Liver (tissue), 3 donors: ENCODE measurements around the gene ZDHHC23.

ENCODE experiments used
- EGR1 ChIP-seq, 2 donors: IDR thresholded peaks; 2 replicates each; pipeline ENCODE4 v1.6.1; 2016 to 2018; ENCODE audit warnings: antibody characterized with exemption in 2 of 2, low read depth in 2 of 2
- FOXA2 ChIP-seq: IDR thresholded peaks from 2 replicates; pipeline ENCODE4 v1.6.1; 2016; ENCODE audit warnings: antibody characterized with exemption
- GABPA ChIP-seq, 2 donors: IDR thresholded peaks in 1 of 2; conservative IDR thresholded peaks in 1 of 2; 2 replicates each; pipeline ENCODE4 v1.6.1; 2016; ENCODE audit warnings: antibody characterized with exemption in 2 of 2, mild to moderate bottlenecking in 1 of 2, moderate library complexity in 1 of 2
- REST ChIP-seq: IDR thresholded peaks from 2 replicates; pipeline ENCODE4 v1.6.1; 2016; ENCODE audit warnings: antibody characterized with exemption, mild to moderate bottlenecking
- SP1 ChIP-seq: IDR thresholded peaks from 2 replicates; pipeline ENCODE4 v1.6.1; 2018; ENCODE audit warnings: antibody characterized with exemption, mild to moderate bottlenecking
- TAF1 ChIP-seq: conservative IDR thresholded peaks from 2 replicates; pipeline ENCODE4 v1.6.1; 2016; ENCODE audit warnings: antibody characterized with exemption, mild to moderate bottlenecking
- YY1 ChIP-seq: IDR thresholded peaks from 2 replicates; pipeline ENCODE4 v1.6.1; 2016; ENCODE audit warnings: antibody characterized with exemption, mild to moderate bottlenecking
- TF ChIP-seq, protein P1 (sequence below): fragments of 150-350 bp; IDR thresholded peaks from 2 replicates; pipeline ENCODE4 v1.5.1; 2017; ENCODE audit warnings: improper control_type of control experiment, low read depth, low read length; ENCODE audit not compliant: missing input control
- TF ChIP-seq, protein P2 (sequence below): IDR thresholded peaks from 2 replicates; pipeline ENCODE4 v1.6.1; 2016; ENCODE audit warnings: antibody characterized with exemption
- donor health status: healthy.
- donor health status: healthy.

DNA sequence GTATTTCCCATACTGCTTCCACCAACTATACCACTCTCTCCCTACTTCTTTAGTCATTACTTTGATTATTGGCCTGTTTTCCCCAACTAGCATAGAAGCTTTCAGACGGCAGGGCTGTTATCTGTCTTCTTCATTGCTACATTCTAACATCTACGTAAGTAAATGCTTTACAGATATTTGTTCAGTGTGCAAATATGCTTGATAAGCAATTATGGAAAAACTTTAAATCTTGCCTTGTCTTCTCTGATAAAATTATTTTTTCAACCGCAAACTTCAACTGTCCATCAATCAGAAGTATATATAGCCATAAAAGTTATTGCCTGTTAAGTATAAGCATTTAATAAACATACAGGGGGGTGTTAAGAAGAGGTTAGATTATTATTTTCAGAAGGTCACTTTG is 35.7 kb downstream of the ZDHHC23 start:
- TF ChIP-seq, protein P1, sequence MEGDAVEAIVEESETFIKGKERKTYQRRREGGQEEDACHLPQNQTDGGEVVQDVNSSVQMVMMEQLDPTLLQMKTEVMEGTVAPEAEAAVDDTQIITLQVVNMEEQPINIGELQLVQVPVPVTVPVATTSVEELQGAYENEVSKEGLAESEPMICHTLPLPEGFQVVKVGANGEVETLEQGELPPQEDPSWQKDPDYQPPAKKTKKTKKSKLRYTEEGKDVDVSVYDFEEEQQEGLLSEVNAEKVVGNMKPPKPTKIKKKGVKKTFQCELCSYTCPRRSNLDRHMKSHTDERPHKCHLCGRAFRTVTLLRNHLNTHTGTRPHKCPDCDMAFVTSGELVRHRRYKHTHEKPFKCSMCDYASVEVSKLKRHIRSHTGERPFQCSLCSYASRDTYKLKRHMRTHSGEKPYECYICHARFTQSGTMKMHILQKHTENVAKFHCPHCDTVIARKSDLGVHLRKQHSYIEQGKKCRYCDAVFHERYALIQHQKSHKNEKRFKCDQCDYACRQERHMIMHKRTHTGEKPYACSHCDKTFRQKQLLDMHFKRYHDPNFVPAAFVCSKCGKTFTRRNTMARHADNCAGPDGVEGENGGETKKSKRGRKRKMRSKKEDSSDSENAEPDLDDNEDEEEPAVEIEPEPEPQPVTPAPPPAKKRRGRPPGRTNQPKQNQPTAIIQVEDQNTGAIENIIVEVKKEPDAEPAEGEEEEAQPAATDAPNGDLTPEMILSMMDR: no peak
- TF ChIP-seq TAF1: no peak
- TF ChIP-seq REST: no peak
- TF ChIP-seq, protein P2, sequence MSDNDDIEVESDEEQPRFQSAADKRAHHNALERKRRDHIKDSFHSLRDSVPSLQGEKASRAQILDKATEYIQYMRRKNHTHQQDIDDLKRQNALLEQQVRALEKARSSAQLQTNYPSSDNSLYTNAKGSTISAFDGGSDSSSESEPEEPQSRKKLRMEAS: no peak
- TF ChIP-seq EGR1 (IDR thresholded peaks at IDR 0.05; ENCODE audit: low read depth in 2 of 2): no peak
- no peak for TF ChIP-seq GABPA (IDR thresholded peaks at IDR 0.05 in 1 of 2, conservative IDR thresholded peaks at IDR 0.05 in 1 of 2)
- TF ChIP-seq SP1: no peak
- no peak for TF ChIP-seq YY1
- TF ChIP-seq FOXA2: no peak
